Astrocyte of the hippocampus (primary cell): Measurements from ENCODE around the gene ABLIM3.
"Not testable (repeated sequence)": the region's sequence is repeated elsewhere in the genome, so short reads cannot be mapped to it uniquely, and the experiment has no call there.

Experiments used
- DNase-seq: peaks from one replicate; pipeline ENCODE4 v3.0.0; 2011; ENCODE audit warnings: low read depth, low spot score

ABLIM3 gene

DNA sequence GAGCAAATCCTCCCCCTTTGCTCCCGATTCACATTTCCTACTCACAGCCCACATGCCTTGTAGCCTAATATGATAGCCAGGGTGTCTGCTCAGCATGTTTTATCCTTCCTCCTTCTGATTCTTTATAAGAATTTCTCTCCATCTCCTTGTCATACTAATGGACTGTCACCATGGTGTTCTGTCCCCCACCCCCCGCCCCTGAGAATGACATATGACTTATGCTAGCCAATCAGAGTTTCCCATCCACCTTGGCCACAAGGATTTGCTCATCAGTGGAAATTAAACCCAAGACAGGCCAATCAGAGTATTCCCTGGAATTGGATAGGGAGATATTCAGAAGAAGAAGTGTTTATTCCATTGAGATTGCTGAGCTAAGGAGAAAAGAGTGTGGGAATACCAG, 16.0 kb downstream of the ABLIM3 start:
- no peak for DNase-seq

DNA sequence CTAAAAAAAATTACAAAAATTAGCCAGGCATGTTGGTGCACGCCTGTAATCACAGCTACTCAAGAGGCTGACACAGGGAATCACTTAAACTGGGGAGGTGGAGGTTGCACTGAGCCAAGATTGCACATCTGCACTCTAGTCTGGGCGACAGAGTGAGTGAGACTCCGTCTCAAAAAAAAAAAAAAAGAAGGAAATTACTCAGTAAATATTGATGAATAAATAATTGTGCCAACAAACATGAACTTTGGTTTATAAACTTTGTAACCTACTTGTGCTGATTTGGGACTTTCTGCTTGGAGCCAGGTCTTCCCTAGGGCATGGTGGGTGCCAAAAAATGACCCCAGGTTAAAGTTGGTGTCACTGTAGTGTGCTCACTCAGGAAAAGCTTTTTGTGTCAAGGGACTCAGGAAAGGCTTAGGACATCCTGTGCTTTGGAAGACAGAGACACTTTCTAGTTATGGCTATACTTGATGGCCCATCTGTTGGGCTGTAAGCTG, 19.0 kb downstream of the ABLIM3 start:
- no peak for DNase-seq

DNA sequence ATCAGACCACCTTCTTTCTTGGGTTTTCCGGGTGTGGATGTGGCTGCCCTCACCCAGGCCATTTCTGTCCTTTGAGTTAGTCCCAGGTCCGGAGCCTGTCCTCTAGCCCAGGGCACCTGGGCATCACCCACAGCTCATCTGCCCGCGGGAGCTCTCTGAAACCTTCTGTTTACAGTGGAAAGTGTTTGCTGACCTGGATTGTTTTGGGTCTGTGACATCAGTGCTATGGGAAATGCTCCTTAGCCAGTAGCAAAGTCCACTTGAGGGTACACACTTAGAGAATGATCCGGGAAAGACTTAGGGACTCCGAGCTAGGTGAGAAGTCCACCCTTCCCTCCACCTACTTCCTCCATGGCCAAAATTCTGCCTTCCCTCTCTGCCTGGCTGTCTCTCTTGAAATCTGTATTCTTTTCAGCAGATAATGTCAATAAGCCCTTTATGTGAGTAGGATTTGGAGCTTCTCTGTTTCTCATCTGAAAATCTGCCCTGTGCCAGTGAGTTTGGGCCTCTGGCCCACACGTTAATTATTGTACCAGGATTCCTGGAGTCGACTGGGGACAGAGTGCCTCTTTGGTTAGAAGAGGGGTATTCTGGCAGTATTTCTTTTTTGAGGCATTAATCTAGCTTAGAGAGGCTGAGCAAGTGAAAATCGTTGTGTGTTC, 19.9 kb downstream of the ABLIM3 start:
- no peak for DNase-seq

DNA sequence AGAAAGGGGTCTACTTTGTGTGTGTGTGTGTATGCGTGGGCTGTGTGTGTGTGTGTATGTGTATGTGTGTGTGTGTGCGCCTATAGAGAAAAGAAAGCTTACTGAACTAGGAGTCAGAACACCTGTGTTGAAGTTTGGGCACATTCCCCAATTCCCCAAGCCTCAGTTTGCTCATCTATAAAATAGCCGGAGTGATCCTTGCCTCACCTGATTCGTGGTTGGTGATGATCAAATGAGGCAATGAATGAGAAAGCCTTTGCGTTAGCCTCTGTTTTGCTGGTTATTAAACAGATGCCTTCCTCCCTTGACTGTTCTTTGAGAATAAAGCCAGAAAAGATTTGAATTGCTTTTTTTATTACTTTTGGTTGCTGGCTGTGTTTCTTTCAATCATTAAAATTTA, 20.6 kb downstream of the ABLIM3 start:
- DNase-seq = no peak

DNA sequence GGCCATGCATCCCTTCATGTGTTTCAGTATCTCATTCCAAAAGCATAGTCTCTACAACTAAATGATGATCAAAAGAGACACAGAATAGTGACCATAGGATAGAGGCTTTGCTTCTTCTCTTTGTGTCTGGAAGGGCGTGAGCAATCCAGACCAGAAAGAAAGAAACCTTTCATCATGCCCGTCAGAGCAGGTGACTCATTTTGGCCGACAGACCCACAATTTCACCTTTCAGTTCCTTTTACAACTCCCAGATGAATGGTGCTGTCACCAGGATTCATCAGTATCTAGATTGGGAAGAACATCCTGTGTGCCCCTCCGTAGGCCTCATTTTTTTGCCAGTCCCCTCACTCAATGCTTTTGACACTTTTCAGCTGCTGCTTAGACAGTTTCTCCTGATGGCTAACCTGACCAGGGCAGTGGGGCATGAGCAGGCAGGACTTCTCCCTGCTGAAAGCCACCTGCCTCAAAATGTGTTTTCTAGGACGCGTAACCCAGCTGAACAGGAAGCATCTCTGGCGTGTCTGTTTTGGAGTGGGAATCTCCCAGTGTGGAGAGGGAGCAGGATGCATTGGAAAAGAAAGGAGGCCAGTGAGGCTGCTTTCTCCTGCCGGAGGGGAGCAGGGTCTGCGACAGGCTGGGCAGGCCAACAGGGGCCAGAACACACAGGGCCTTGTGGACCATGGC, 21.2 kb downstream of the ABLIM3 start:
- DNase-seq = peak; percentile 52

DNA sequence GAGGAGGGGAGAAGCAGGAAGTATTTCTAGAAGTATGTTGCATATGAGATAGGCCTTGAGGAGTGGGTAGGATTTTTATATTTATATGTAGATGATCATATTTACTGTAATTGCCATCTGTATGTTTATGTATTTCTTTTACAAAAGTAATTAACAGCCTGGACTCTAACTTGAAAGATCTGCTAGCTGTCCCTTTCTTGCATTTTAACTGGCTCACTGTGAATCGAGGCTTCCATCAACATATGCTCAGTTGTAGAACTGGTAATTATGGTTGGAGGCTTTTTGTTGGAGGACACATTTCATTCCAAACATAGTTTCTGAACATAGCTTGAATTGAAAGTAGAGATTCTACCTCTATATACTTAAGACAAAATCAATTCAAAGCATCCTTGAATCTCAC, 23.4 kb downstream of the ABLIM3 start:
- DNase-seq = no peak

DNA sequence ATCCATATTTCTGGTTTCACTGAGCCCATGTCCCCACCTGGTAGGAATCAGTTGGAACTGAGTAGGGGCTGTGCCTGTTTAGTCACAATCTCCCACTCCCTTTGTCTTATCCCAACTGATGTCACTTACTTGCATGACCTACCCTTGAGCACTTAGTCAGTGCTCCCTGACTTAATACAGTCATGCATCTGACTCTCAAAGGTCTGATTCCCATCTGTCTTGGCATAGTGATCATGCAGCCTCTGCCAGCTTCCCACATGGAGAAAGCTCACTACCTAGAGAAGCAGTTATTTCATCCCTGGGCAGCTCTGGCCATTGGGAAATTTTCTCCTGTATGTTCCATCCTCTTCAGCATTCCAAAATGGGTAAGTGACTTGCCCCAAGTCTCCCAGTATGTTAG, 24.8 kb downstream of the ABLIM3 start:
- no peak for DNase-seq

DNA sequence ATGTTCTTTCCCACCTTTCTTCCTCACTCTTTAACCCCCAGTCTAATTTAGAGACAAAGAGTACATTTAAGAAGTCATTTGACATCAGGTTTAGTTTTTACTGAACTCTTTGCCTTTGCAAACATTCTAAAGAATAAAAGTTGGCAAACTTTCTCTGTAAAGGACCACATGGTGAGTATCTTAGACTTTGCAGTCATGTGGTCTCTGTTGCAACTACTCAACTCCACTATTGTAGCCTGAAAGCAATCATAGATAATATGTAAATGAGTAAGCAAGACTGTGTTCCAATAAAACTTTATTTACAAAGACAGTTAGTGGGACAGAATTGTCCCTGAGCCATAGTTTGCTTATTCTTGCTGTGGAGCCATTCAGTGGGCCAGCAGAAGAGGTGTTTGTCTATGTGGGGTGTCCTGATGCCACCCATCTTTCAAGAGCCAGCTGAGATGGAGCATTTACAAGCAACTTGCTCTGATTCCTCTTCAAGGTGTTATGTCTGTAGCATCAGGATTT, 25.4 kb downstream of the ABLIM3 start:
- no peak for DNase-seq

DNA sequence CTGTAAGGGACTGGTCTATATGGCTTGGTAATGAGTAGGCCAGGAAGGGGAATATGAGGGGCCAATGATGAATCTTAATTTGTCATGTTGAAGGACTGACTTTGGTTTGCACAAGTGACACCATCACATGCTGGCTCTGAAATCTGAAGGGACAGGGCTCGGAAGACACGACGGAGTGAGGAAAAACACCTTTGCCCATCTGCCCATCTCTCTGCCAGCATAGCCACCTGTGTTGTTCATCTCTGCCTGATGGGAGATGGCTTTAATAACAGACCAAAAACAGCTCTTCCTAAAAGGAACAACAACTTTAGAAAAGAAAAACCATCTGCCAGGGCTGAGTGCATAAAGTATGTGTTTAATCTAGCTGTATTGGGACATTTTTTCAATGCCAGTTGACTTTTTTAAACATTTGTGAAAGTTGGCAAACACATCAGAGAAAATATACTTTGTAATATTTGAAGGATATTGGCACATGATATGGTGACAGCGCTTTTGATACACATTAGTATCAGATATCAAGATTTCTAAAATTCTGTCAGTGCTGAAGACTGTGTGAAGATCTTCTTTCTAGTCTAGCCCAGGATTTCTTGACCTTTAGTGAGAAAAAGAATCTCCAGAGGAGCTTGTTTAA, 27.1 kb downstream of the ABLIM3 start:
- no peak for DNase-seq

DNA sequence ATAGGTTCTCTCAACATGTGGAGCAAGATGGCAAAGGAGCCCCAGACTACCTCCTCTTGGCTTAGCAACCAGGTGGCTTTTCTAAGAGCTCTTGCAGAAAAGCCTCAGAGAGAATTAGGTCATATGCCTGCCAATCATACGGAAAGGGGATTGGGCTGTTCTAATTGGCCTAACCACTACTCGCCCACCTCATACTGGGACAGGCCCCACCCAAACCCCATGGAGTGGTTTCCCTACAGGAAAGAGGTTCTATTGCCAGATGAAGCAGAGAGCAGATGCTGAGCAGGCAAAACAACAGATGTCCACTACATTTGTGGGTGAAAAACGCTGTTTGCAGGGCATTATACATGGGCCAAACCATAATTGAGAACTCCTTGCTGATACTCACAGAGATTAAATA, 29.0 kb downstream of the ABLIM3 start:
- DNase-seq = no peak

DNA sequence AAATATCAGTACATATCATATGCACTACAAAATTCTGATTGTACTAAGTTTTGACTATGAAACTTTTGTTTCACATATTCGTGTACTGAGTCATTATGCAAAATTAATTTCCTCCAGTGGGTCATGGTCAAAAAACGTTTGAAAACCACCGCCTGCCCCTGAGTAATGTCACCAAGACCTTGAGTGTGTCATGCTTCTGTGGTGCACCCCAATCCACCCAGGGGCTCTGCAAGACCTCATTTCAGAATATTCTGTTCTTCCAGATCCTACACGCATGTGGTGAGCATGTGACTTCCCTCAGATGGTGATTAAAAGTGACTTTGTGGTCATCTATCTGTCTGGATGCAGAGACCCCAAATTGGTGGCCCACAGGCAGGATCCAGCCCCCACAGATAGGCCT, 31.0 kb downstream of the ABLIM3 start:
- DNase-seq = peak; percentile 65

DNA sequence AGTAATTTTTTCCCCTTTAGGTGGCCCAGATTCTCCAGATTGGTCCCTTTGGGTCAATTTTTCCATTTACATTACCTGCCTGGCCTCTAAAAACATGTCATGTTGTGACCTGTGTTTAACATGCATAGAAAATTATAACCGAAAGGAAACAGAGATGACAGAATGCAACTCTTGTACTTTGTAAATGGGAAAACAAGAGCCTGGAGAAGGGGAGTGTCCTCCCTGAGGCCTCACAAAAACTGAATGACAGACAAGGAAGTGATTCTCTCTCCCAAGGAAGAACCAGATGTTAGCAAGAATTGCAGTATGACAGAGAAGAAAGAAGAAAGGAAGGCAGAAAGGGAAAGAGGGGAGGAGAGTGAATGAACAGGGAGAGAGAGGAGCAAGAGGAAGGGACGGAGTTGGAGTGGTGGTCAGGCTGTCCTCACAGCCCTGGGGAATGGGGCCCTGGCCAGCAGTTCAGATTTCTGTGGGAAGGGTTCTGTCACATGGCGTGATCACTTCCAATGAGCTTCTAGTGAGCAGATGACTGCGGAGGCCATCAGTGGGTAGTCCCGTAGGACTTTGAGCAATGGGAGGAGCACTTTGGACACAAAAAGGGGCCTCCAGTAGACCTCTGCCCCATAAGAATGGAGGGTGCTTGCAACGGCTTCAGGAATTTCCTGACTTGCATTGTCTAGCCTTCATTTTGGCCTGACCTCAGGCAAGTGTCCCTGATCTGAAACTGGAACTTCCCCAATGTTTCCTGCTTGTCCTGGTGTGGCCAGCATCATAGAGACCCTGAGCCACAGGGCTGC, 31.6 kb downstream of the ABLIM3 start:
- DNase-seq = no peak

DNA sequence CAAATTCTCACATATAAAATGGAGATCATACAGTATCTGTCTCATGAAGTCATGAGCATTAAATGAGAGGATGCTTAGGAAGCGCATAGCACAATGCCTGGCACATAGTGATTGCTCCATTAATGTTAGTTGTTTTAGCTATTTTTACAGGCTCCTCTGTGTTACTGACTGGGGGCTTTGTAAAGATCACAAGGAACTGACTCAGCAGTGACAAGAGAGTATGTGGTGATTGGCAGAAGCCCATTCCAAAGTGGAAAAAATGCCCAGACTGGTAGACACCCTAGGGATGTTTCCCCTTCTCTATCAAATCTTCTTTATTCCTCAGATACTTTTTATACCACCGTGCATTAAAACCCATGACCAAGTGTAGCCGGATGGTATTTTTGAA, 33.5 kb downstream of the ABLIM3 start:
- DNase-seq = no peak

DNA sequence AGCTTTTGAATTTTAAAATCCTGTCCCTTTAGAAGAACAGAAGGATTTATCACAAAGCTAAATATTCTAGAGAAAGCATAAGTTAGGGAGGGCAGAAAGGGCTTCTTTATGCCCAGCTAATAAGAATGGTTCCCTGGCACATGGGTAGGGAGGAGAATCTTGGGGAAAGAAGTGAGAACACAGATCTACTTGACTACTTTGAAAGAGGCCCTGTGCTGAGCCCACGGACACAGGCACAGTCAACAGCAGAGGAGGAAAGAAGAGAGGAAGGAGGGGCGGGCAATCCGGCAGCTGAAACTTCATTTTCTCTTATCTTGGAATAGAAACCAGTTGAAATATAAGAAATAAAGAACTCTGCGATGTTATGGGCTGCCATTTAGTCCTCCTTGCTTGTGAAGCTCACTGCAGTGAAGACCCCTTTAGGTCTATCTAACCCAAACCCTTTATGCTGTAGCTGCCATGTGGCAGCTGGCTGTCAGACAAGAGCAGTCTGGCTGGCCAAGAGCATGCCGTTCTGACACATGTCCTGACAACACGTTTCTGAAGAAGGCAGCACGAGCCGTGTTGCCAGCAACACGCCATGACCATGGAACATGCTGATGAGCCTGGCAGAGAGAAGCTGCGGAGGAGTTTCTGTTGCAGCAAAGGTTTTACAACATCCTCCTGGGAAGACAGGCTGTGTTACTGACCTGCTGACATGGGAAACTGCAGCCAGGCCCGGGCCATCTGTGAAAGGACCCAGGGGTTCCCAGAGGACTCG, 34.2 kb downstream of the ABLIM3 start:
- DNase-seq = no peak

DNA sequence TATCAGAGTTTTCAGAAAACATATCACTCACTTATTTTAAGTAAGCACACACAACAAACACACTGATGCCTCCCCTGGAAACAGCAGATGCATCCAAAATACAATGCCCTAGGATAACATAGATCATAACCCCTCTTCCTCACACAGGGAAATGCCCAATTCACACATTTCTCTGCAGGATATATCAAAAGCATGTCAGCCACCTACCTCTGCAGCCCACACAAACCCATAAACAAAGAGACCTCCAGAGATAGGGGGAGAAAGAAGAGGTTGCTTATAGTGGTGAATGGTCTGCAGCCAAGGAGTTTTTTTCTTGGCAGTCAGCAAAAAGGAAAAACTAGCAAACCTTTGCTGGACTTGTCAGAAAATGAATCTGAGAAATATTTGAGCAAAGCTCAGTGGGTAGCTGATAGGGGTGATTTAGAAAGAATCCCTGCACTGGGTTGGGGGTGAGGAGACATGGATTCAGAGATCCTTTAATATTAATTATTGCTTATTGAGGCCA, 36.1 kb downstream of the ABLIM3 start:
- DNase-seq = no peak

DNA sequence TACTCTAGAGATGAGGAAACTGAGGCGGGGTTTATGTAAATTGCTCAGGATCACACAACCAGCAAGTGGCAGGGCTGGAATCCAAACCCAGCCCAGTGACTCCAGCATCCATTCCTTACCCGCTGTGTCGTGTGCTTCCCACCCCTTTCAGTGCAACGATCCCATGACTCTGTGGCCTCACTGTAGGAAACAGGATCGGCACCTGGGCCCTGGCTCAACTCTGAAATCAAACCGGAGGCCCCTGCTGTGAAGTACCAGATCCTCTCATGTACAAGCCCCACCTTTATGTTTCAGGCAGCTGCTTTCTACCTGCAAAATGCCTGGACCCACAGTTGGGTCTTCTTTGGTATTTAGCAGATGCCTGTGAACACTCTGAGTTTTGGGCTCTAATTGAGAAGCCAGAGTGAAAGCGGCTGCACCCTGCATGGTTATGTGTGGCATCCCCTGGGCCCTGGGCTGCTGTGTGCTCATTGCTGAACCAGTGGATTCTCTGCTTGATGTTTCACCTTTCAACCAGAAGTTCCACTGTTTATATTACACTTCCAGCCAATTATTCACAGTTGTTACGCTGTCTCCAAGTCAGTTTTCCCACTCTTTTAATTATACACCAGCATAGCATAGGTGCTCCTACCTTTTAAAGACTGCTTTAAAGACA, 36.7 kb downstream of the ABLIM3 start:
- no peak for DNase-seq

DNA sequence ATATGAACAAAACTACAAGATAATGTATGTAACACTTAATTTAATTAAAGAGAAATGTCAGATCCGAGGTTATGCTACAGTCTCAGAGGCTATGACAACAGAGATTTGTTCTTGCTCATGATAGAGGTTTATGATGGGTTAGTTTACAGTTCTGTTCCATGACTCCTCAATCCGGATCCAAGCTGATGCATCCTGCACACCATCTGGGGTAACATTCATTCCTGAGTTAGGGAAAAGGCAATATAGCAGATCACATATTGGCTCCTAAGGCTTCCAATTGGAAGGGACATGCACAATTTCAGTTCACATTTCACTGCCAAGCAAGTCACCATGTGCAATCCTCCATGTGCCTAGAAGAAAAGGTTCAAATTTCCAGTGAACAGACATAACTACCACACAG, 40.4 kb downstream of the ABLIM3 start:
- DNase-seq = no peak

DNA sequence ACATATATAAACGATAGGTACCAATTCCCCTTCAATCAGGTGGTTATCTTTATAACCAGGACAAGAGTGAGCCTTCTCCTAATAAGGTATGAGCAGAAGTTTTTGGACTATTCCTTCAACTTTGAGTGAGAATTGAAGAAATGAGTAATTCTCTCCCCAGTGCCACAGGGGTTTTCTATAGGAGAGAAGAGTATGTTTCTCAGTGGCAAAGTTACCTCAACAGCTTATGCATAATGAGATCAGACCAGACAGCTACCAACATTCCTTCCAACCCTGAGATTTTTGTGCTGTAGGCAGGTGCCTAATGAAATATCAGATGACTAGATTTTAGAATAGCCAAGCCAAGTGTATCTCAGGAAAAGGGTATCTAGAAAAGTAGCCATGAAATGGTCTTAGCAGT, 40.9 kb downstream of the ABLIM3 start:
- DNase-seq = no peak

DNA sequence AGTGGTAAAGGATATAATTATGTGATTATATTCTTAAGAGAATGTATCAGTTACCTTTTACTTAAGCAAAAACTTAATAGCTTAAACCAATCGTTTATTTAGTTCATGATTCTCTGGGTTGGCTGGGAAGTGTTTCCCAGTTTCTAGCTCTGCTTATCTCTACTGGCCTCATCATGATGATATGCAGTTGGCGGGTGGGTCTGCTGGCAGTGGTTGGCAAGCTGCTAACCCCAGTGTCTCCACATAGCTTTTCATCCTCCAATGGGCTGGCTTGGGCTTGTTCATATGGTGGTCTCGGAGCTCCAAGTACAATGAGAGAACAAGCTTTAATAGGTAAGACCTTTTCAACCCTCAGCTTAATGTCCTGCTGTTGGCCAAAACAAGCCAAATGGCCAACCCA, 43.8 kb downstream of the ABLIM3 start:
- DNase-seq = no peak

DNA sequence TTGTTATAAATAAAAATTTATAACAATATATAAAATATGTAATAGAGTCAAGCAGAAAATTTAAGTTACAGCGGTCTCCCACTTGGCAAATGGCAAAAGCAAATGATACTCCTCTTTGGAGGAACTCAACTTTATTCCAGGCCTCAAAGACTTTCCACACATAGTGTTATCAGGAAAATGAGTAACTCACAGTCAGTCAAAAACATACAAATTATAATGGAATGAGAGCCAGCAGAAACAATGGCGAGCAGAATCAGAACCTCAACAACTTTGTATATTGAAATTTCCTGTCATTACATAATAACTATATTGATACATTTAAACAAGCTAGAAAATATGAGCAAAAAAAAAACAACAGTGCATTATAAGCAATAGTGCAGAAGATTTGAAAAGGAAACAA, 45.2 kb downstream of the ABLIM3 start:
- no peak for DNase-seq

DNA sequence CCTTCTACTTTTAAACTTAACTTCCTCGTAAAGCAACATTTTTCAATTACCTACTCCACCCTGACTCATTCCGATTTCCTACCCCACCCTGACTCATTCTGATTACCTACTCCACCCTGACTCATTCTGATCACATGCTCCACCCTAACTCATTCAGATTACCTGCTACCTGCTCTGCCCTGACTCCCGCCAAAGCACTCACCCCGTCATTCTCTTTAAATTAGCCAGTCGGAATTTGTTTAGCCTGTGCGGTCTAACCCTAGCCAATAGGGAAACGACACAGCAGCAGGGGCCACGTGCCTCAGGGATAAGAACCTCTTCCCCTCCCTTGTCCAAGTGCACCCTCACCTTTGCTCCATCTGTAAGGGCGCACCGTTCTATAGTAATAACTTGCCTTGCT, 46.3 kb downstream of the ABLIM3 start:
- DNase-seq = not testable (repeated sequence)
